Upper lobe of left lung (tissue), 6 donors: ENCODE results near the gene DMWD. TPM values are rescaled to one million over a fixed set of nuclear protein-coding genes. Genes with fewer than 3 reads are reported as not detected.

Experiments
- ATAC-seq, 2 donors: fragments of 200-7000 bp; cut with Tn5 transposase; one replicate each; pipeline ENCODE4 v1.9.1; 2022; ENCODE audit warnings: mild to moderate bottlenecking in 2 of 2, moderate library complexity in 2 of 2; ENCODE audit not compliant: low FRiP score in 2 of 2
- DNase-seq, 2 donors: peaks; one replicate each; pipeline ENCODE4 v3.0.0-alpha.2; 2019 to 2020
- H3K27ac ChIP-seq, 4 donors: fragments of 200-600 bp; sonication (generic); one replicate each; pipeline ENCODE4 v1.5.1; 2016 to 2019
- H3K27me3 ChIP-seq, 4 donors: fragments of 200-600 bp; sonication (generic); one replicate each; pipeline ENCODE4 v1.5.1; 2017 to 2019
- H3K36me3 ChIP-seq, 4 donors: fragments of 200-600 bp; sonication (generic); one replicate each; pipeline ENCODE4 v1.5.1; 2016 to 2019
- H3K4me1 ChIP-seq, 4 donors: fragments of 200-600 bp; sonication (generic); one replicate each; pipeline ENCODE4 v1.5.1; 2018 to 2019
- H3K4me3 ChIP-seq, 4 donors: fragments of 200-600 bp; sonication (generic); one replicate each; pipeline ENCODE4 v1.5.1; 2017 to 2019; ENCODE audit warnings: mild to moderate bottlenecking in 2 of 4, moderate library complexity in 1 of 4
- H3K9me3 ChIP-seq, 4 donors: fragments of 200-600 bp; sonication (generic); one replicate each; pipeline ENCODE4 v1.5.1; 2018 to 2019
- EP300 ChIP-seq, 4 donors: sonication (generic); formaldehyde crosslinking; IDR thresholded peaks; one replicate each; pipeline ENCODE4 v1.5.1; 2017; ENCODE audit warnings: antibody characterized with exemption in 4 of 4, control low read depth in 2 of 4
- POLR2A ChIP-seq, 4 donors: fragments of 450-650 bp; IDR thresholded peaks; one replicate each; pipeline ENCODE4 v1.5.1; 2016 to 2017; ENCODE audit warnings: antibody characterized with exemption in 4 of 4, mild to moderate bottlenecking in 2 of 4
- POLR2AphosphoS5 ChIP-seq, 2 donors: sonication (generic); formaldehyde crosslinking; IDR thresholded peaks; one replicate each; pipeline ENCODE4 v1.5.1; 2017; ENCODE audit warnings: antibody characterized with exemption in 2 of 2
- WGBS, 2 donors: methylation state at CpG; one replicate each; pipeline ENCODE4 v1.1.5; 2017 to 2018; 5-methylcytosine and 5-hydroxymethylcytosine counted together
- total RNA-seq, 6 donors: library from RNA; depleted of rRNA in 4 of 6; stranded (reverse); fragments of >200 nt in 4 of 6; gene quantifications; one replicate each; pipeline versions ENCODE4 v1.1.0 to v1.2.1, GENCODE V29; 2016 to 2021
- TF ChIP-seq, protein P1 (sequence below), 6 experiments: fragments of 450-650 bp in 4 of 6; fragments of 200-600 bp in 2 of 6; sonication (generic) in 2 of 6; IDR thresholded peaks; one replicate each; pipeline ENCODE4 v1.5.1; 2016 to 2019; ENCODE audit warnings: antibody characterized with exemption in 6 of 6
- donor health status: DM: no; HTN: no; CAD: no; lungs with moderate emphysema.
- donor health status: DM: no; HTN: yes; CAD: no; lungs with severe emphysema.

DMWD gene
- total RNA-seq, 6 donors from 2014 or later = 29.4 to 109 (median 57.4) TPM

DNA sequence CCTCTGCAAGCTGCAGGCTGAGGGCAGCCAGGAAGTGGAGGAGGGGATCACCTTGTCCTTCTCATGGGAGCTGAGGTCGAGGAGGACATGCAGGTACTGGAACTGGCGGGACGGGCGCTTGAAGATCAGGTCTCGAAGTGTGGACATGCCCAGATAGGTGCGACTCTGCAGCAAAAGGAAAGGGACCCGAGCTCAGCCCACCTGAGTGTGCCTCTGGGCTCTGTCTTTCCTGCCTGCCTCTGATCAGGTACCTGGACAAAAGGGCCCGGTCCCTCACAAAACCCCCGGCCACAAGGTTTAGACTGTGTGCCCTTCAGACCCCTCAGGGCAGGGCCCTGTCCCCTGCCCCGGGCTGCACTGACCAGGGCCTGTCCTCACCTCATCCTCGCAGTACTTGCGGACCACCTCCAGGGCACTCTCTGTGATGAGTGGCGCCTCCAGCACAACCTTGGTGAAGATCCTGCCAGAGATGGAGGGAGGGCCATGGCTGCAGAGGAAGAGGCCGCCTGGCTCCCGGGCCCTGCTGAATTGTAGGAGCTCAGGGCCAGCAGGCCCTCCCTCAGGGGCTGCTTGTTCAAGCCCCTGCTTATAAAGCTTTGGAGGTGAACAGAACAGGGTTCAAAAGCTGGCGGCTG, 34.9 kb upstream of the DMWD start:
- Histone ChIP-seq H3K9me3 (no peaks in the 10 kb centered on the region), H3K36me3 (peaks cover 55 to 100% (median 98%) of the 10 kb centered on the region in 4 donors), H3K27me3 (no peaks in the 10 kb centered on the region), H3K4me1 (no peaks in the 10 kb centered on the region), H3K27ac (no peak overlapping the region), H3K4me3 (no peak overlapping the region)
- DNase-seq = peak in 1 of 2 donors; percentile 39
- no peak for ATAC-seq
- WGBS, 2 donors = 94 to 95% methylated on average over 14 to 16 of the region's 16 CpGs
- TF ChIP-seq, protein P1, sequence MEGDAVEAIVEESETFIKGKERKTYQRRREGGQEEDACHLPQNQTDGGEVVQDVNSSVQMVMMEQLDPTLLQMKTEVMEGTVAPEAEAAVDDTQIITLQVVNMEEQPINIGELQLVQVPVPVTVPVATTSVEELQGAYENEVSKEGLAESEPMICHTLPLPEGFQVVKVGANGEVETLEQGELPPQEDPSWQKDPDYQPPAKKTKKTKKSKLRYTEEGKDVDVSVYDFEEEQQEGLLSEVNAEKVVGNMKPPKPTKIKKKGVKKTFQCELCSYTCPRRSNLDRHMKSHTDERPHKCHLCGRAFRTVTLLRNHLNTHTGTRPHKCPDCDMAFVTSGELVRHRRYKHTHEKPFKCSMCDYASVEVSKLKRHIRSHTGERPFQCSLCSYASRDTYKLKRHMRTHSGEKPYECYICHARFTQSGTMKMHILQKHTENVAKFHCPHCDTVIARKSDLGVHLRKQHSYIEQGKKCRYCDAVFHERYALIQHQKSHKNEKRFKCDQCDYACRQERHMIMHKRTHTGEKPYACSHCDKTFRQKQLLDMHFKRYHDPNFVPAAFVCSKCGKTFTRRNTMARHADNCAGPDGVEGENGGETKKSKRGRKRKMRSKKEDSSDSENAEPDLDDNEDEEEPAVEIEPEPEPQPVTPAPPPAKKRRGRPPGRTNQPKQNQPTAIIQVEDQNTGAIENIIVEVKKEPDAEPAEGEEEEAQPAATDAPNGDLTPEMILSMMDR (IDR thresholded peaks at IDR 0.05) = no peak
- TF ChIP-seq POLR2A (IDR thresholded peaks at IDR 0.05) (no peak), POLR2AphosphoS5 (IDR thresholded peaks at IDR 0.05) (no peak), EP300 (IDR thresholded peaks at IDR 0.05) (no peak)

DNA sequence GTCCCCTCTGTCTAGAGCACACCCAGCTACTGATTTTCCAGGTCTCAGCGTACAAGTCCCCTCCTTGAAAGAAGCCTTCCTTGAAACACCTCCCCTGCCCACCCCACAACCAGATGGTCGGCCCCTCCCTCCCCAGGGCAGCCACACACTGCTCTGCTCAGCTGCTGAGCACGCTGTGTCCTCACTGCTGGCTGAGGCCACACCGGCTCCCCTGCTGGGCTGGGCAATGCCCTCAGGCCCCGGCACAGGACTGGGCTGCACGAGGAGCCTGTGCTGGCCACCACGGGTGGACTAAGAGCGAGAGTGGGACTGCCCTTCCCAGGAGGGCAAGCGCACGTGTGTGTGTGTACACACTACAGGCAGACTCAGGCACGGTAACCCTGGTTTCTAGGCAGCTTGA, 34.3 kb upstream of the DMWD start:
- ATAC-seq (no peak), DNase-seq (peak in 1 of 2 donors; percentile 45)
- Histone ChIP-seq H3K27me3 (no peaks in the 10 kb centered on the region), H3K36me3 (peaks cover 50 to 98% (median 95%) of the 10 kb centered on the region in 4 donors), H3K4me1 (no peaks in the 10 kb centered on the region), H3K27ac (no peak overlapping the region), H3K4me3 (no peak overlapping the region), H3K9me3 (no peaks in the 10 kb centered on the region)
- TF ChIP-seq POLR2AphosphoS5 (IDR thresholded peaks at IDR 0.05) = no peak
- TF ChIP-seq EP300 (IDR thresholded peaks at IDR 0.05) = no peak
- TF ChIP-seq POLR2A (IDR thresholded peaks at IDR 0.05) = no peak
- TF ChIP-seq, protein P1 (IDR thresholded peaks at IDR 0.05) = no peak
- WGBS, 2 donors = 94 to 98% methylated on average over 6 to 10 of the region's 11 CpGs

DNA sequence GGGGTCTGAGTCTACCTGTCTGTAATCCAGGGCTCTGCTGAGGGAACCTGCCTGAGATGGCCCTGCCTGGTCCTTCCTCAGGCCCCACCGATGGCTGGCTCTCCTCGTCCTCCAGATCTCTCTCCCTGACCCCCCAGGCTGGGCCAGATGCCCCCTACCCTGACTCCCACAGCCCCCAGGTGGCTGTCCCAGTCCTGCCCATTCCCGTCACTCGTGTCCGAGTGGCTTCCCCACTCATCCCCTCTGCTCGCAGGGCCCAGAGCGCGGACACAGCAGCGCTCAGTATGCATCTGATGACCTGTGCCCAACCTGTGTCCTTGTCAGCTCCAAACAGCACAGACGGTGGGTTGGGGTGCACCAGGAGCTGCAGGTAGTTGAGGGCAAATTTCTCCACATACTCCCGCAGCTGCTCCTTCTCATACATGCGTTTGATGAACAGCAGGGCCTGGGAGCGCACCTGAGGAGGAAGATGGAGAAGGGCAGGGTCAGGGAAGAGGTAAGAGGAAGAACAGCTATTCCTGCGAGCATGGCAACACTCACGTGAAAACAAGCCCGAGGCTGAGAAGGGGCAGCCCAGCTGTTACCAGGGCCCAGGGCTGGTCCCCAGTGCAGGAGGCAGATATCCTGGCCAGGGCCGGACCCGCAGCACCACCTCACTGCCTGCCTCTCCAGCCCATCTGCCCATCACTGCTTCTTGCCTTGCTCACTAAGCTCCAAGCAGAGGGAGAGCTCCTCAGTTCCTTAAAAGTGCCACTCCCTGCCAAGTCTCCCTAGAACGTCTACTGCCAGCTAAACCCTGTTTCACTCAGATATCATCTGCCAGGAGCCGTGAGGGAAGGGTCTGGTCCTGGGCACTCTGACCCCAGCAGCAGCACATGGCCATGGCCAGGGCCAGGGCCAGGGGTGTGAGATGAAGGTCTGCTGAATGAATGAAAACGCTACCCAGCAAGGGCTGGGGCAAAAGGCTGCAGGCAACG, 33.6 kb upstream of the DMWD start:
- no peak for TF ChIP-seq EP300 (IDR thresholded peaks at IDR 0.05)
- TF ChIP-seq POLR2A (IDR thresholded peaks at IDR 0.05) = no peak
- TF ChIP-seq, protein P1 (IDR thresholded peaks at IDR 0.05) = no peak
- TF ChIP-seq POLR2AphosphoS5 (IDR thresholded peaks at IDR 0.05) = no peak
- no peaks in the 10 kb centered on the region for H3K27me3 ChIP-seq
- peaks cover 44 to 97% (median 91%) of the 10 kb centered on the region in 4 donors for H3K36me3 ChIP-seq
- no peak overlapping the region for H3K27ac ChIP-seq
- WGBS, 2 donors = 88 to 90% methylated on average over 19 to 22 of the region's 22 CpGs
- ATAC-seq (no peak), DNase-seq (peak in 1 of 2 donors; percentile 48)
- no peaks in the 10 kb centered on the region for H3K9me3 ChIP-seq
- H3K4me1 ChIP-seq = no peaks in the 10 kb centered on the region
- no peak overlapping the region for H3K4me3 ChIP-seq

DNA sequence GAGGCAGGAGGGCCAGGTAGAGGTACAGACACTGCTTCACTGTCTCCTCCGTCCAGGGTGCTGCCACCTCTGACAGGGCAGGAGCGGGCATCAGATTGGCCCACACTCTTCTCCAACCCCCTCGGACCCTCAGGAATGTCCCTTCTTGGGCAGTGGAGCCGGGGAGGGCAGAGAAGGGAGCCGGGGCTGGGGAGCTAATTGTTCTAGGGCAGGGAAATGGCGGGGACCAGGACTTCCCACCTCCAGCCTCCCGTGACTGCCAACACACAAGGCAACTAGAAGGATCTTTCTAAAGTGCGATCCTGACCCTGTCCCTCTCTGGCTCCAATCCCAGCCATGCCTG, 32.6 kb upstream of the DMWD start:
- no peak overlapping the region for H3K27ac ChIP-seq
- DNase-seq = no peak
- no peak for TF ChIP-seq POLR2AphosphoS5 (IDR thresholded peaks at IDR 0.05)
- TF ChIP-seq, protein P1 (IDR thresholded peaks at IDR 0.05) = no peak
- H3K4me1 ChIP-seq = no peaks in the 10 kb centered on the region
- 90 to 94% methylated on average over 8 of the region's 8 CpGs for WGBS, 2 donors
- no peak for ATAC-seq
- no peak overlapping the region for H3K4me3 ChIP-seq
- no peaks in the 10 kb centered on the region for H3K9me3 ChIP-seq
- peaks cover 40 to 97% (median 89%) of the 10 kb centered on the region in 4 donors for H3K36me3 ChIP-seq
- no peaks in the 10 kb centered on the region for H3K27me3 ChIP-seq
